ENCODE measurements around the gene SLC12A7. TPM values are rescaled to one million over a fixed set of nuclear protein-coding genes. Genes with fewer than 3 reads are reported as not detected.

Gene SLC12A7
- total and polyA plus RNA-seq, 12 donors: 36.3 to 208 (median 143) TPM

DNA sequence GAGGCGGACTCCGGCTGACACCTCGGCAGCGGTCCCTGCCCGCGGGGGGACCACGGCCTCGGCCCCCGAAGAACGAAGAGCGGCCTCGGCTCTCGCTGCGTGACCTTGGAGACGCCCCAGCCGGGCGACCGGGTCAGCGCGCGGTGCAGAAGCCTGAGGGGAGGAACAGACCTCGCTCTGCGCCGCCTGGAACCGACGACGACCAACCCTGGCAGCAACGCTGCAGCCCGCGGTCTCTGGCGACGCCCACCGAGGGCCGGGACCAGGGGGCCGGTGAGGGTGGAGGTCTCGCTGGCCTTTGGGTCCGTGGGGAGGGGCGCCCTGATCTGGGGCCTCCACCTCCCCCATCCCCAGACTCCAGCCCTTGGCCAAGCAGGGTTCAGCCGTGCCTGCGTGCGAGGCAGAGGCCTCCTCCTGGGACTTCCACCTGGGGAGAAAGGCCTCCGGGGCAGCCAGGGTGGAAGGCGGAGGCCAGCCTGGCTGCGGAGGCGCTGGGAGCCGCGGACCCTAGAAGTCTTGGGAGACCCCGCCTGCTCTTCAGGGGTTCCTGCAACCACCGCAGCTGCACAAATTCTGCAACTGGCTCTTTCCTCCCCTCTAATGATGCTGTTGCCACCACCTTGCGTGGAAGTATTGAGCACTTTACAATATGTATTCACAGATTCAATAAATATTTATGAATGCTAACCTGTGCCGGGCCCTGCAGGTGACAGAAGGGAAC is 44.3 kb upstream of the SLC12A7 start:
- TF ChIP-seq, protein P1, sequence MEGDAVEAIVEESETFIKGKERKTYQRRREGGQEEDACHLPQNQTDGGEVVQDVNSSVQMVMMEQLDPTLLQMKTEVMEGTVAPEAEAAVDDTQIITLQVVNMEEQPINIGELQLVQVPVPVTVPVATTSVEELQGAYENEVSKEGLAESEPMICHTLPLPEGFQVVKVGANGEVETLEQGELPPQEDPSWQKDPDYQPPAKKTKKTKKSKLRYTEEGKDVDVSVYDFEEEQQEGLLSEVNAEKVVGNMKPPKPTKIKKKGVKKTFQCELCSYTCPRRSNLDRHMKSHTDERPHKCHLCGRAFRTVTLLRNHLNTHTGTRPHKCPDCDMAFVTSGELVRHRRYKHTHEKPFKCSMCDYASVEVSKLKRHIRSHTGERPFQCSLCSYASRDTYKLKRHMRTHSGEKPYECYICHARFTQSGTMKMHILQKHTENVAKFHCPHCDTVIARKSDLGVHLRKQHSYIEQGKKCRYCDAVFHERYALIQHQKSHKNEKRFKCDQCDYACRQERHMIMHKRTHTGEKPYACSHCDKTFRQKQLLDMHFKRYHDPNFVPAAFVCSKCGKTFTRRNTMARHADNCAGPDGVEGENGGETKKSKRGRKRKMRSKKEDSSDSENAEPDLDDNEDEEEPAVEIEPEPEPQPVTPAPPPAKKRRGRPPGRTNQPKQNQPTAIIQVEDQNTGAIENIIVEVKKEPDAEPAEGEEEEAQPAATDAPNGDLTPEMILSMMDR (IDR thresholded peaks at IDR 0.05): no peak
- intact Hi-C loops (cut with DNase I): loop anchor here in 1 of 10 donors (10.0 kb wide), 1 partner anchor 221 kb away; no protein-coding TSS in a partner anchor
- H3K36me3 ChIP-seq: no peaks in the 10 kb centered on the region
- H3K9me3 ChIP-seq: peaks cover 0 to 4% (median 0%) of the 10 kb centered on the region in 11 donors
- H3K4me1 ChIP-seq: peaks cover 0 to 5% (median 3%) of the 10 kb centered on the region in 9 donors
- H3K27ac ChIP-seq: no peak overlapping the region
- H3K4me3 ChIP-seq: peak overlapping the region in 8 of 10 donors; percentile 13 to 43 (median 24)
- H3K27me3 ChIP-seq: peaks cover 9 to 47% (median 33%) of the 10 kb centered on the region in 7 donors
- ATAC-seq (peak in 1 of 8 donors; percentile 16), DNase-seq (no peak)
- WGBS, 2 donors: 16 to 18% methylated on average over 46 to 51 of the region's 51 CpGs

DNA sequence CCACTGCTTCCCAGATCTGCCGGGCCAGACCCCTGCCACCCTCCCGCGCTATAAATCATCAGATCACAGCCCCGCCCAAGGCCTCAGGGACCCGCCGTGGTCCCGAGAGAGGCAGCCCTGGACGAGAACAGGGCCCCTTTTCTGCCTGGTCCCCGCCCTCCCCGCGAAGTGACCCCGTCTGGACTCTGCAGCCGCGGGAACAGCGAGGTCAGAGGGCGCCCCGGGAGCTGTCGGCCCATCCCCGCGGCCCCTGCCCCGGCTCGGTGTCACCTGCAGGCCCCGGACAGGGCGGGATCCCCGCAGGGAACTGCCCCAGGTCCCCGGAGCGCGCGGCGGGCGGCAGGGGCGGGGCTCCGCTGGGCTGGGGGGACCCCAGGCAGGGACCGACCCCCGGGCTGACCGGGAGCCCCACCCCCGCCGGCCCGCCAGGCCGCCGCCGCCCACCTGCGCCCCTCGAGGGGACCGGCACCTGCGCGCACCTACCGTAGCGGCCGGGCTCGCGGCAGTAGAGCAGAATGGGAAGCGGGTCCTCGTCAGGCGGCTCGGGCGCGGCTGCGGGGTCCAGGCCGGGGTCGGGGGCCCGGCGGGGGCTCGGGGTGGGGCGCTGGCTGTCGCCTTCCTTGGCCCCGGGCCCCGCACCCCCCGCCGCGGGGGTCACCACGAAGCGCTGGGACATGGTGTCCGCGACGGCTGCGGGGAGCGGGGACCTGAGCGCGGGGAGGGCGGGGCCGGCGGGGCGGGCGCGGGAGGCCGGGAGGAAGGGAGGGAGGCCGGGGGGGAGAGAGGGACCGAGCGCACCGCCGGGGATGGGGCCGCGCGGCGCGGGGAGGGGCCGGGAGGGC is 43.5 kb upstream of the SLC12A7 start:
- Histone ChIP-seq H3K9me3 (peaks cover 0 to 4% (median 0%) of the 10 kb centered on the region in 11 donors), H3K36me3 (no peaks in the 10 kb centered on the region), H3K27me3 (peaks cover 9 to 47% (median 33%) of the 10 kb centered on the region in 7 donors), H3K4me1 (peaks cover 0 to 5% (median 3%) of the 10 kb centered on the region in 9 donors), H3K4me3 (peak overlapping the region in 8 of 10 donors; percentile 13 to 43 (median 24)), H3K27ac (no peak overlapping the region)
- DNase-seq (peak in 1 of 2 donors; percentile 24), ATAC-seq (peak in 1 of 8 donors; percentile 13)
- TF ChIP-seq, protein P1 (IDR thresholded peaks at IDR 0.05): no peak
- WGBS, 2 donors: 5% methylated on average over 58 to 92 of the region's 98 CpGs
- intact Hi-C loops (cut with DNase I): loop anchor here in 1 of 10 donors (10.0 kb wide), 1 partner anchor 221 kb away; no protein-coding TSS in a partner anchor

DNA sequence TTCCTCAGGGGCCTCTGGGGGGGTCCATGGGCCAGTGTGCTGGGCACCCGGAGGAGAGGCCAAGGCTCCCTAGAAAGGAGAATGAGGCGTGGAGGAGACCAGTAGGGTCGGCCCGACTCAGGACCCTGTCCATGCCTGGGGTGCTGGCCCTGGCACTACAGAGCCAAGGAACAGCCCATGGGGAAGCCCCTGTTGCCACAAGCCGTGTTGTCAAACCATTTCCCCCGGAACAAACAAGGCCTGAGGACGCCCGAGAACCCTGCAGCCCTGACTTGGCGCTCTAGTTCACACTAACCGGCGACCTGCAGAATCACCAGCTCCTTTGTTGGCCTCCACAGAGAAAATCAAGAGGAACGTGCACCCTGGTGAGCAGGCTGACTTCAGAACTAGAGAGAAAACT is 41.6 kb upstream of the SLC12A7 start:
- H3K9me3 ChIP-seq: peaks cover 0 to 4% (median 0%) of the 10 kb centered on the region in 11 donors
- WGBS, 2 donors: 85 to 90% methylated on average over 12 of the region's 12 CpGs
- H3K27ac ChIP-seq: no peak overlapping the region
- ATAC-seq: peak in 1 of 8 donors; percentile 18
- intact Hi-C loops (cut with DNase I): loop anchor here in 1 of 10 donors (10.0 kb wide), 1 partner anchor 219 kb away; no protein-coding TSS in a partner anchor
- peak in 1 of 2 donors; percentile 1 for DNase-seq
- peaks cover 0 to 5% (median 3%) of the 10 kb centered on the region in 9 donors for H3K4me1 ChIP-seq
- no peaks in the 10 kb centered on the region for H3K36me3 ChIP-seq
- no peak overlapping the region for H3K4me3 ChIP-seq
- TF ChIP-seq, protein P1 (IDR thresholded peaks at IDR 0.05): no peak
- peaks cover 9 to 45% (median 31%) of the 10 kb centered on the region in 7 donors for H3K27me3 ChIP-seq

DNA sequence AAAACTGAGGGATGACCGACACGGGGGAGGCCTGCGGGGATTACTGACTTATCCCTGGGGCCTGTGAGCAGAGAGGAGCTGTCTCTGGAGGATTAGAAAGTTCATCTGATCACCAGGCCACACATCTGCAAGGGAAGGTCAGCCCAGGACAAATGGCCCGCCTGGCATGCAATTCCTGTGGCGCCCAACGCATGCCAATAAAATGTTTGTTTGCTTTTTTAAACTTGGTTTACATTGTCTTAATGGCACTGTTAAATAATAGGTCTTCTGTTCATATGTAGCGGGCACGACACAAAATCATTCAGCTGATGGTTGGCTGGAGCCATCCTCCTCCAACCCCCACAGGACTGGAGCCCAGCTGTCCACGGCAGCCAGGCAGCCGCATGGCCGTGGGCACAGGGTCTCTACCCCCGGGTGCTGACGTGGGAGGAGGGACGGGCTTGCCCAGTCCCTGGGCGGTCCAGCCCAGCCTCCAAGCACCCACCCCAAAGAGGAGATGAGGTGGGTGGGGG is 41.0 kb upstream of the SLC12A7 start:
- ATAC-seq: peak in 1 of 8 donors; percentile 6
- peak in 1 of 2 donors; percentile 4 for DNase-seq
- Histone ChIP-seq H3K27ac (no peak overlapping the region), H3K4me1 (peaks cover 0 to 5% (median 3%) of the 10 kb centered on the region in 9 donors), H3K9me3 (peaks cover 0 to 4% (median 0%) of the 10 kb centered on the region in 11 donors), H3K27me3 (peaks cover 9 to 43% (median 31%) of the 10 kb centered on the region in 7 donors), H3K4me3 (no peak overlapping the region), H3K36me3 (no peaks in the 10 kb centered on the region)
- intact Hi-C loops (cut with DNase I): loop anchor here in 1 of 10 donors (10.0 kb wide), 1 partner anchor 218 kb away; no protein-coding TSS in a partner anchor
- TF ChIP-seq, protein P1 (IDR thresholded peaks at IDR 0.05): no peak
- WGBS, 2 donors: 85 to 86% methylated on average over 15 of the region's 15 CpGs
